Measurements from ENCODE around the gene TMED10. TPM values are rescaled to one million over a fixed set of nuclear protein-coding genes. Genes with fewer than 3 reads are reported as not detected.

Gene TMED10
- total RNA-seq, 1 donor from 2014 or later: 186 TPM

- Mint-ChIP-seq H3K27me3 (ENCODE audit: low read depth) (no peaks in the 10 kb centered on the region), H3K36me3 (ENCODE audit: low read depth) (peaks cover 3% of the 10 kb centered on the region), H3K27ac (ENCODE audit: unreplicated experiment) (no peak overlapping the region), H3K9me3 (no peaks in the 10 kb centered on the region), H3K4me1 (peaks cover 38% of the 10 kb centered on the region), H3K4me3 (no peak overlapping the region)
- TF ChIP-seq, protein P1, sequence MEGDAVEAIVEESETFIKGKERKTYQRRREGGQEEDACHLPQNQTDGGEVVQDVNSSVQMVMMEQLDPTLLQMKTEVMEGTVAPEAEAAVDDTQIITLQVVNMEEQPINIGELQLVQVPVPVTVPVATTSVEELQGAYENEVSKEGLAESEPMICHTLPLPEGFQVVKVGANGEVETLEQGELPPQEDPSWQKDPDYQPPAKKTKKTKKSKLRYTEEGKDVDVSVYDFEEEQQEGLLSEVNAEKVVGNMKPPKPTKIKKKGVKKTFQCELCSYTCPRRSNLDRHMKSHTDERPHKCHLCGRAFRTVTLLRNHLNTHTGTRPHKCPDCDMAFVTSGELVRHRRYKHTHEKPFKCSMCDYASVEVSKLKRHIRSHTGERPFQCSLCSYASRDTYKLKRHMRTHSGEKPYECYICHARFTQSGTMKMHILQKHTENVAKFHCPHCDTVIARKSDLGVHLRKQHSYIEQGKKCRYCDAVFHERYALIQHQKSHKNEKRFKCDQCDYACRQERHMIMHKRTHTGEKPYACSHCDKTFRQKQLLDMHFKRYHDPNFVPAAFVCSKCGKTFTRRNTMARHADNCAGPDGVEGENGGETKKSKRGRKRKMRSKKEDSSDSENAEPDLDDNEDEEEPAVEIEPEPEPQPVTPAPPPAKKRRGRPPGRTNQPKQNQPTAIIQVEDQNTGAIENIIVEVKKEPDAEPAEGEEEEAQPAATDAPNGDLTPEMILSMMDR (conservative IDR thresholded peaks at IDR 0.05): no peak
- no peak for DNase-seq (ENCODE audit: low read depth, low spot score)
Measured at GRCh38 chr14:75168586-75169335, 7.7 kb downstream of the TMED10 start.

GRCh38 chr14:75167325-75167724 is 9.1 kb downstream of the TMED10 start:
- Mint-ChIP-seq H3K27me3 (ENCODE audit: low read depth) (no peaks in the 10 kb centered on the region), H3K4me1 (peaks cover 38% of the 10 kb centered on the region), H3K4me3 (no peak overlapping the region), H3K9me3 (no peaks in the 10 kb centered on the region), H3K27ac (ENCODE audit: unreplicated experiment) (no peak overlapping the region), H3K36me3 (ENCODE audit: low read depth) (peaks cover 3% of the 10 kb centered on the region)
- no peak for DNase-seq (ENCODE audit: low read depth, low spot score)
- TF ChIP-seq, protein P1 (conservative IDR thresholded peaks at IDR 0.05): no peak

- H3K4me1 Mint-ChIP-seq: peaks cover 30% of the 10 kb centered on the region
- H3K27me3 Mint-ChIP-seq (ENCODE audit: low read depth): no peaks in the 10 kb centered on the region
- DNase-seq (ENCODE audit: low read depth, low spot score): no peak
Measured at GRCh38 chr14:75165586-75166391, 10.6 kb downstream of the TMED10 start.

DNA sequence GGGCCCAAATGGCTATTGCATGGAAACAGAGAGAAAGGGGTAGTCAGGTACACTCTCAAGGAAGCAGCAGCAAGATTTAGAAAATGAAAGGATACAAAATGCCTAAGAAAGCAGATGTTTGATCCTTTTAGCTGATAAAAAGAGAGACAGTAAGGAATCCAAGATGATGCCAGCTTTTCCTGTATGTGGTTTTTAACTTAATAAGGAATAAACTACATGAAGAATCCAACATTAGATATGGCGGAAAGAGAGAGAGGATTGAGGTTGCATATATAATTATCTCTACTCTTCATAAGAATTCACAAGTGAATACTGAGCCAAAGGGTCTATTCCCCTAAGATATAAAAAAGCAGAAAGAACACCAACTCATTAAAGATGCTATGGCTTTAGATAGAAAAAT is 11.6 kb downstream of the TMED10 start:
- Mint-ChIP-seq H3K27me3 (ENCODE audit: low read depth) (no peaks in the 10 kb centered on the region), H3K9me3 (no peaks in the 10 kb centered on the region), H3K4me3 (no peak overlapping the region), H3K27ac (ENCODE audit: unreplicated experiment) (no peak overlapping the region), H3K4me1 (peaks cover 29% of the 10 kb centered on the region), H3K36me3 (ENCODE audit: low read depth) (no peaks in the 10 kb centered on the region)
- TF ChIP-seq, protein P1 (conservative IDR thresholded peaks at IDR 0.05): no peak
- no peak for DNase-seq (ENCODE audit: low read depth, low spot score)

More at GRCh38 chr14:75165586-75166391, 10.6 kb downstream of the TMED10 start:
- Mint-ChIP-seq H3K36me3 (ENCODE audit: low read depth) (peaks cover under 1% of the 10 kb centered on the region), H3K9me3 (no peaks in the 10 kb centered on the region), H3K27ac (ENCODE audit: unreplicated experiment) (peak overlapping the region; percentile 45), H3K4me3 (peak overlapping the region; percentile 16)
- TF ChIP-seq, protein P1 (conservative IDR thresholded peaks at IDR 0.05): no peak

GRCh38 chr14:75163677-75164076 is 12.7 kb downstream of the TMED10 start:
- TF ChIP-seq, protein P1 (conservative IDR thresholded peaks at IDR 0.05): no peak
- Mint-ChIP-seq H3K36me3 (ENCODE audit: low read depth) (no peaks in the 10 kb centered on the region), H3K27me3 (ENCODE audit: low read depth) (no peaks in the 10 kb centered on the region), H3K4me1 (peaks cover 29% of the 10 kb centered on the region), H3K27ac (ENCODE audit: unreplicated experiment) (no peak overlapping the region), H3K4me3 (no peak overlapping the region), H3K9me3 (no peaks in the 10 kb centered on the region)
- DNase-seq (ENCODE audit: low read depth, low spot score): no peak

Measured in neural crest cell (in vitro differentiated cells).